Stimulated activated CD4-positive, alpha-beta T cell treated with anti-CD3 and anti-CD28 coated beads, Interleukin-1b, Interleukin-23, amount 100 ng/mL, for 4 hours (primary cell): ENCODE data around the gene KPNA2.
"Not testable (repeated sequence)": the region's sequence is repeated elsewhere in the genome, so short reads cannot be mapped to it uniquely, and the experiment has no call there.

Source experiments
- DNase-seq, 2 donors: peaks; one replicate each; pipeline ENCODE4 v3.0.0-alpha.2; 2020; ENCODE audit warnings: low read depth in 2 of 2

Gene KPNA2

DNA sequence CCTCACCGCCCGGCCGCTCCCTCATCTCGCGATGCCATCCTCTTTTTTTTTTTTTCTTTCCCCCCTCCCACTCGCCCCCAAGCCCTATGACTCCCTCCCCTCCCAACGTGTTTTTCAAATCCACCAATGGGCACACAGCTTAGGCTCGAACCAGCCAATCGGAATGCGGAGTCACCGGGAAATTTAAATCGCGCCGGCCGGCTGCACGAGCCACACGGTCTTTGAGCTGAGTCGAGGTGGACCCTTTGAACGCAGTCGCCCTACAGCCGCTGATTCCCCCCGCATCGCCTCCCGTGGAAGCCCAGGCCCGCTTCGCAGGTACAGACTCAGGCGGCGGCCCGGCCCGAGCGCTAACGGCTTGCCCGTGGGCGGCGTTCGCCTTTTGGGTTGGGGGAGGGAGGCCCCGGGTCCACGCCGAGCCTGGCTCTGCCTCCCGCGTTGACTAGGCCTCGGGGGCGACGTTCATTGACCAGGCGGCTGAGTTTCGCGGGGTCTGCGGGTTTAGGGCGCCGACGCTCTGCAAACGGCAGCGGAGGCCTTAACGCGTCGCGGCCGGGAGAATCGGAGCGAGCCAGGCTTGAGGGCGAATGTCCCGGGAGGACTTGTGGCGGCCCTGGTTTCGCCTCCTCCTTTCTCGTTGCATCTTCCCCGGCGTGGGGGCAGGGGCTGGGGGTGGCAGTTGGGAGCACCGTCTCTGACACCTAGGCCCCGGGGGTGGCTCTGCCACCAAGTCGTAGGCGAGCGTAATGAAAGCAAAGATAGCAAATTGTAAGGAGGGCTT lies at the start of gene KPNA2:
Gene KPNA2, plus strand, starts transcription at position 213 of the 781 bp plus-strand sequence. CDS start 1,398 bp downstream, outside the sequence.
- DNase-seq = peak; percentile 78 to 86

DNA sequence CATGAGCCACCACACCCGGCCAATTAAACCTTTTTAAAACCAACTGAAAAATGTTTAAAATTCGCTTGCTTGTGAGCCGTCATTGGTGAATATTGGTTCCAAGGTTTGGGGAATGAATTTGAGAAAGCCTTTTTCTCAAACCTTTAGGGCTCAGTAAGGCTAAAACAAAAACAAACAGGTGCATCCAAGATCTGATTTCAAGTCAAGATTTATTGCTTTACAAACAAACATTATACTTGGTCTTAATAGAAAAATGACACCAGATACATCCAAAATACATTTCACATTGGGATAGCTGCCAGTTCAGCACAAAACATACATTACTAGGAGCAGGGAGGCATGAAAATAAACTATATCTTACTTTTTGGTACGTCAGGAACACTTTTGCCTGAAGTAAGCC lies 44.6 kb upstream of the KPNA2 start:
- DNase-seq = no peak

DNA sequence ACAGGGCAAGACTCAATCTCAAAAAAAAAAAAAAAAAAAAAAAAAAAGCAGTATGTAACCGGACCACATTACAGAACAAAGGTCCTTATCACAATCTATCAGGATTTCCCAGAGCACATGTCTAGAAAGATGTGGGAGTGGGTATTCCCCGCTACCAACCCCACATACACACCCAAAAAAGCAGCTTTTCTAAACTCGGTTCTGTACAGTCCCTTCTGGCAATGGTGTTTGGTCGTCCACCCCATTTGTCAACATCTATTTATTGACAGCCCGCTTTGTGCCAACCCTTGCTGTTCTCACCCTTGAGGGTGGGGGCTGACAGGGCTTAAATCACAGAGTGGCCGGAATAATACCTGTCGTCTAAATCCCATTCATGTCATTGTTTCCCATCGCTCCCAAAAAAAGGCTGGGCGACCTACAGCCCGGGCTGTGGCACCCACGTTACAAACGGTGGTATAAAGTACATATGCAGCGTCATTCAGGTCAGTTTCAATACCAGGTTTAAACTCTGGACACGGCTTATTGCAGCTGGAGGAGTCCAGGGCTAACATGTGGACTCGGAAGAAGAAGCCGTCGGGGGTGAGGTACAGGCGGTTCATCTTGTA lies 42.9 kb upstream of the KPNA2 start:
- DNase-seq = peak in 1 of 2 donors; percentile 12

DNA sequence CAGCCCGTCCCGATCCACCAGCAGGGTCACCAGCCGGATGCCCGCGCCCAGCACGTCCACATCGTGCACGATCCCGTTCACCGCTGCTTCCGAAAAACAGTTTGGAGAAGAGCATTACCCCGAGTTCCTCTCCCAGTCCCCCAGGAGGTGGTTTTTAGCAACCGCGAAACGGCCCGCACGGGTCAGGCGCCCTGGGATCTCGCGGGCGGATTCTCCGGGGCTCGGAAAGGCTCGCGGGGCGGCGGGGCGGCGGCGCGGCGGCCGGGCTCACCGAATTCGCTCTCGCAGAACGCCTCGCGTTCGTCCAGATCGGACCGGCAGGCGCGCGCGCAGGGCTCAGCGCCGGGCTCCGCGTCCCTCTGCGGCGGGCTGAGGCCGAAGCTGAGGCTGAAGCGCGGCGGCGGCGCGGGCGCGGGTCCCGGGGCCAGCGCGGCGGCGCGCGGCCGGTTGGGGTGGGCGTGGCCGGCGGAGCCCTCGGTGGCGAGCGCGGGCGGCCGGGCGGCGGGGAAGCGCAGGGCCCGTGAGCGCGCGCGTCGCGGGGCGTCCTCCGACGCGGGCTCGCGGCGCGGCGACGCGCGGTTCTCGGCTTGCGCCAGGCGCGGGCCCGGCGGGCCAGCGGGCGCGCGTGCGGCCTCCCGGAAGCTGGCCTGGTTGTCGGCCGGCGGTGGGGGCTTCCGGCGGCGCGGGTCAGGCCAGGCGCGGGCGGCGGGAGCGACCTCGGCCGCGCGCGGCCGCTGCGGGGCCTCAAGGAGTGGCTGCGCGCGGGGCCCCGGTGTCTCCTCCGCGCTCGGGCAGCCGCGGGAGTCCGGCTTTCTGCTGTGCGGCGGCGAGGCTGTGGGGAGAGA lies 42.2 kb upstream of the KPNA2 start:
- peak; percentile 53 to 73 for DNase-seq

DNA sequence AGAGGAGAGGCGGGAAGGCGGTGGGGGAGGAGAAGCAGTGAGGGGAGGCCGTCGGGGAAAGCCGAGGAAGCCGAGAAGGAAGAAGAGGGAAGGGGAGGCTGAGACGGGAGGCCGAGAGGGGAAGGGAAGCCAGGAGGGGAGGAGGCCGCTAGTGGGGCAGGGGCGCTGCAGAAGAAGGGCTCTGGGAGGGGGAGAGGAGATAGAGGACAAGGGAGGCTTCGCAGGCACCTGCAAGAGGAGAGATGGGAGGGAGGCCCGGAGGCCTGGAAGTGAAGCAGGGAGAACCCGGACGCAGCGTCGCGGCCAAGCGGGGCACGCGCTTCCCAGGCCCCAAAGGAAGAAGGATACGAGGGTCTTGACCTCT lies 41.6 kb upstream of the KPNA2 start:
- no peak for DNase-seq

DNA sequence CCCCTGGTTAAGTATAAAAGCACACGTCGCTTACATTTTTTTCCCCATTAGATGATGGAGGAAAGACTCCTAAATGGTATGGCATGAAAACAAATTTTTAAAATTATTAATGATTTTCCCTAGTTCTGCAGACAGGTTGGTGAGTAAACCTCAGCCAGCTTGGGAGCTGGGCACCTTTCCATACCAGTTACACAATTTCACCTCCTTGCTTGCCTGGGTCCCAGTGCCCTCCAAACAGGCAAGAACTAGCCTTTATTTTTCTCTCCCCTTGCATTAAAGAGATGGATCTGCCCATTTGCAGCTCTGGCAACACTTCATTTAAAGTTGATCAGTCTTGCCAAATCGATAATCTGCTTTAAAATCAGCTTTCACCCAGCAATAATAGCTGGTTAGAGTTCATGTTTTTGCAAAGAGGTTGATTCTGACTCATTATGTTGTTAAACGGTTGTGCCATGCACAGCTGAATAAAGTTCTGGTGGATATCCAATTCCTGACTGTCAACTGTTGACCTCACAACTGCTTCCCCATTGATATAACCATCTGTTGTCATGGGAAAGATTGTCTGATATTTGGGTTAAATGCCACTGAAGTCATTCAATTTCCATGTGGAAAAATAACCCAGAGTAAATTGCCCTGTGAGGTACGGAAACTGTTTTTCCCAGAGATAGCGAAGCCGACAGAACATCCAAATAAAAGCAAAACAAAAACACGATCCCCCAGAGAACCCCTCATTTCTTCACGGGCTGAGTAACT lies 40.5 kb upstream of the KPNA2 start:
- DNase-seq = no peak

DNA sequence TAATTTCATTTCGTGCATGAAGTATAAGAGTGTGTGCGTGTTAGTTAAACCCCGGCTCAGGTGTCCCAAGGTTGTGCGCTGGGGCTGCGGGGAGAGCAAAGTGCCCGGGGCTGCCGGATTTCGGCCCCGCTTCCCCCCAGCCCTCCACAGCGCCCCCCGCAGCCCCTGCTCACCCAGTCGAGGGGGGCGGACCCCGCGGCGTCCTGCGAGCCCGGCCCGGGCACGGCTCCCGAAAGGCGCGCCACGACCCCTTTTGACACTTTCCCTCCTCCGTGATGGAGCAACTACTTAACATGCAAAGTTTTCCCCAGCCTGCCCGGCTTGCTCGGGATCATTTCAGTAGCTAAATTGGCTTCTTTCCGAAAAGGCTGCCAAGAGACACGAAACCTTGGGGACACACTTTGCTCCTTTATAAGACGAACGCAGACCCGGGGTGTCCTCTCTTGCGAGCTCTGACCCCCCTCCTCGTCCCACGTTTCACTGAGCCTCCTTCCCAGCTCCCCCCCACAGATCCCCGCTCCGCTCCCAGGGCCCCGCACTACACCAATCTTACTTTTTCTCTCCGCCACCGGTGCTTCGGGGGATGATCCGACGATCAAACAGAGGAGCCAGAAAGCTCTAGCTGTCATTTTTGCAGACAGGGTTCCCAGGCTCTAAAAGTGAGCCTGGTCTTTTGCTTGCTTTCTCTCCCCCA lies 39.8 kb upstream of the KPNA2 start:
- DNase-seq = no peak

DNA sequence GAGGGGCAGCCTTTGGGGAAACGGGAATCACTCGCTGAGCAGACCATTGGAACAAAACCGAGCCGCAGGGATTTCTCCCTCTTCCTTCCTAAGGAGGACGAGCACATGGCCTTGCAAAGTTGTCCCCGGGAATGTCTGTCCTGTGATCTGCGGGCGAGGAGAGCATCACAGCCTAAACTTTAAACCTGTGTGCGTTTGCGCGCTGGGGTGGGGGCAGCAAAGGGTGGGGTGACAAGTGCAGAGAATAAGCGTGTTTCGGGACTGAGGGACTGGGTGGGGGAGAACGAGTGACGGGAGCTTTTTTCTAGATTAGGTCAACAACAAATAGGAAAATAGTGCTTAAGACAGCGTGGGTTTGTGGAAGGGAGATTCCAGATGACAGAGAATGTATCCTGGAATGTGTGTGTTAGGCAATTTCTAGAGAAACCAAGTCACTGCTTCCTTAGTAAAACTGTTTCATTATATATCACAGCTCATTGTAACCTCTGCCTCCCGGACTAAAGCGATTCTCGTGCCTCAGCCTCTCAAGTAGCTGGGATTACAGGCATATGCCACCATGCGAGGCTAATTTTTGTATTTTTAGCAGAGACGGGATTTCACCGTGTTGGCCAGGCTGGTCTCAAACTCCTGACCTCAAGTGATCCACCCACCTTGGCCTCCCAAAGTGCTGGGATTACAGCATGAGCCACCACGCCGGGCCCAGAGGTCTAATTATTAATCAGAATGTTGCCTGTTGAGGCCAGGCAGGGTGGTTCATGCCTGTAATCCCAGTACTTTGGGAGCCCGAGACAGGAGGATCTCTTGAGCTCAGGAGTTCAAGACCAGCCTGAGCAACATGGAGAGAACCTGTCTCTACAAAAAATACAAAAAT lies 39.0 kb upstream of the KPNA2 start, which contains the start of gene C17orf58:
Gene C17orf58, minus strand, starts transcription at position 169 of the 871 bp plus-strand sequence. CDS start 271 bp downstream, outside the sequence.
- DNase-seq = not testable (repeated sequence)

DNA sequence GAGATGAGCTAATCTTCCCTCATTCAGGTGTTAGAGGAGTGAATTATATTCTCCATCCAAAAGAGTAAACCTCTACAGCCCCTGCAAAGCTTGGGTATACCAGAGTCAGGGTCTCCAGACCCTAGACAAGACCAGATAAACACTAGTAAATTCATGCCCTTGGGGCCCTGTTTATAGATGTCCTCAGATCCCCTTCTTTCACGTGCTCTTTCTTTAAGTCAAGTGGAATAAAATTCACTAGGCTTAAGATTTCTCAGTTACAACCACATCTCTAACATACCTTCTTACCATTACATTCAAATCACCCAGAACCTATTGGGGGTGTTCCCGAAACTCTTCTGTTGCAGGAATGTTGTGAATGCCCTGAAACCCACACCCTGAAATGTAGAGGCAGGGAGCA lies 37.1 kb upstream of the KPNA2 start:
- no peak for DNase-seq

DNA sequence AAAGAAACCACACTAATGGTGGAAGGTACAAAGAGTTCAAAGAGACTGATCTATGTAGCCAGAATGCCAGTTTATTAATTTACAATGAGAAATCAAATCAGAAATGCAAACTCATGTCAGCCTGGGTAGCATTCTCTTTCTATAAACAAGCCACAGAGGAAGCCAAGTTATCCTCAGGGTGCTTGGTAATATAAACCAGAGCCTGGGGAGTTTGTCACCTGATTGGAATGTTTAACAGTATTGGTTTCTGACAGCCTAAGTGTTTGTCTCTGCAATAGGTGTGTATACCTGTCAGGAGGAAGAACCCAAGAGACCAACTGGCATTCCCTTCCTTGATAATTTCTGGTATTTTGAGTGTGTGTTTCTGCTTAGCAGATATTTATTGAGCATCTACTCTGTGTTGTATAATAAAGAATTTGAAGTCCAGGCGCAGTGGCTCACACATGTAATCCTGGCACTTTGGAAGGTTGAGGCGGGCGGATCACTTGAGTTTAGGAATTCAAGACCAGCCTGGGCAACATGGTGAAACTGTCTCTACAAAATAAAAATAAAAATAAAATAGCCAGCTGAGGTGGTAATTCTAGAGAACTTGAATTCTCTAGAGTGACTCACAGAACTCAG lies 36.1 kb upstream of the KPNA2 start:
- no peak for DNase-seq

DNA sequence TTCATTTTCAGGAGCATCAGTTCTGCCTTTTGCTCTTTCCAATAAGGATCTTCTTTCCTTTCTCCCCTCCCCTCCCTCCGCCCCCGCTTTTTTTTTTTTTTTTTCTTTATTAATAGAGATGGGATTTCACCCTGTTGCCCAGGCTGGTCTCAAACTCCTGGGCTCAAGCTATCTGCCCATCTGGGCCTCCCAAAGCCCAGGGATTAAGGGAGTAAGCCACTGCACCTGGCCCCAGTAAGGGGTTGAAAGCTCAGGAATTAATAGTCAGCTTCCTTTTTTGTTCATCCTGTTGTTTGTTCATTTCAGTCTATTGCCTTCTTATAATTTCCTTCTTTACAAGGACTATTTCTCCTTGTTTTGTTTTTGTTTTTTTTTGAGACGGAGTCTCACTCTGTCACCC lies 31.3 kb upstream of the KPNA2 start:
- DNase-seq = no peak

DNA sequence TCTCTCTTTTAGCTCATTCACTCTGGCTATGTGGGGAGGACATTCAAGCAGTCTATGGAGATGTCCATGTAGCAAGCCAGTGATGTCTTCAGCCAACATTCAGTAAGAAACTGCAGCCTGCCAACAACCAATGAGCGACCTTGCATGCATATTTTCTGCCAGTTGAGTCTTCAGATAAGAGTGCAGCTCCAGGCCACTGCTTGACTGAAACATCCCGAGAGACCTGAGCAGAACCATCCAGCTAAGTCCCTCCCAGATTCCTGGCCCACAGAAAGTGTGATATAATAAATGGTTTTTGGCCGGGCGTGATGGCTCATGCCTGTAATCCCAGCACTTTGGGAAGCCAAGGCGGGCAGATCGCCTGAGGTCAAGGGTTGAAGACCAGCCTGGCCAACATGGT lies 28.7 kb upstream of the KPNA2 start:
- no peak for DNase-seq

DNA sequence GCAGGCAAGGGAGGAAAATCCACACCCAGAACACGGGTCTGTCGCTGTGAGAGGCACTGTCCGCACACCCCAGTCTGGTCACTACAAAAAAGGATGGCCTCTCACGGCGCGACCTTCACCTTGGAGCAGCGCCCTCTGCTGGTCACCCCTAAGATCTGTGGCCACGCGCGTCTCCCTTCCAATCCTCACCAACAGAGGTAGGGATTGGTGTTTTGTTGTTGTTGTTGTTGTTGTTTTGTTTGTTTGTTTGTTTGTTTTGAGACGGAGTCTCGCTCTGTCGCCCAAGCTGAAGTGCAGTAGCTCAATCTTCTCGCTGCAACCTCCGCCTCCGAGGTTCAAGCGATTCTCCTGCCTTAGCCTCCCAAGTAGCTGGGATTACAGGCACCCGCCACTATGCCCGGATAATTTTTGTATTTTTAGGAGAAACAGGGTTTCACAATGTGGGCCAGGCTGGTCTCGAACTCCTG lies 24.3 kb upstream of the KPNA2 start:
- peak; percentile 46 to 60 for DNase-seq

DNA sequence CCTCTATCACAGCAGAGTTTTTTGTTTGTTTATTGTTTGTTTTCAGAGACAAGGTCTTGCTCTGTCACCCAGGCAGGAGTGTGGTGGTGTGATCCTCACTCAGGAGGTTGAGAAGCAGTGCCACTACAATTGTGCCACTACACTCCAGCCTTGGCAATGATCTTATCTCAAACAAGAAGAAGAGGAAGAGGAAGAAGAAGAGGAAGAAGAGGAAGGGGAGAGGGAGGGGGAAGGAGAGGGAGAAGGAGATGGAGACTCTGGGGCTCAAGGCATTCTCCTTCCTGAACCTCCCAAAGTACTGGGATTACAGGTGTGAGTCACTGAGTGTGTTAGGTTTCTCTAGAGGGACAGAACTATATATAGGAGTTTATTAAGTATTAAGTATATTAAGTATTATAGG lies 22.1 kb upstream of the KPNA2 start:
- no peak for DNase-seq

DNA sequence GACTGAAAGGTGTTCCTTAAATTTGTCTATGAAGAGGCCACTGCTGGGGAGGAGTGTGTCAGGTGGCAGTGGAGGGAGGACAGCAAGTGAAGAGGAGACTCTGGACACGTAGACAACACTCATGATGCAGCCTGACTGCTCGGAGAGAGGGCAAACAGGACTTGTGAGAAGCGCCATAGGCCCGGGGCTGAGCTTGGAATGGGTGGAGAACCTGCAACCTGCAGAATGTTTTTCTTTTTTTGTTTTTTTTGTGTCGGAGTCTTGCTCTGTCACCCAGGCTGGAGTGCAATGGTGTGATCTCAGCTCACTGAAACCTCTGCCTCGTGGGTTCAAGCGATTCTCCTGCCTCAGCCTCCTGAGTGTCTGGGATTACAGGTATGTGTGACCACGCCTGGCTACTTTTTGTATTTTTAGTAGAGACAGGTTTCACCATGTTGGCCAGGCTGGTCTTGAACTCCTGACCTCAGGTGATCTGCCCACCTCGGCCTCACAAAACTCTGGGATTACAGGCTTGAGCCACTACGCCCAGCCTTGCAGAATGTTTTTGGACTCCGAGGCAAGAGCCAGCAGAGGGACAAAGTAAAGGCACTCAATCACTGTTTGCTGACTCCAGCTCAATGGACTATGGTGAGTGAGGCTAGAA lies 20.3 kb upstream of the KPNA2 start:
- DNase-seq = no peak

DNA sequence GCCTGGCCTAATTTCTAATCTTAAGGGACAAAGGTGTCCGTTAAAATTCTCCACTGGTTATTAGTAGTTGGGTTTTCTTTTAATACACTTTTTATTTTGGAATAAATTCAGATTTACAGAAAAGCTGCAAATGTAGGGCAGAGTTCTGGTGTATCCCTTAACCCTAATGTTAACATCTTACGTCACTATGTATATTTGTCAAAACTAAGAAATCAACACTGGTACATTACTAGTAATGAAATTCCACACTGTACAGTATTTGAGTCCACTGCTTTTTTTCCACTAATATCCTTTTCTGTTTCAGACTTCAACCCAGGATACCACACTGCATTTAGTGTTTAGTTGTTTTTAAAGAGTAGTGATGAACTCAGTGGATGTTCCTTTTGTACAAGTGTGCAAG lies 18.7 kb upstream of the KPNA2 start:
- DNase-seq = no peak

DNA sequence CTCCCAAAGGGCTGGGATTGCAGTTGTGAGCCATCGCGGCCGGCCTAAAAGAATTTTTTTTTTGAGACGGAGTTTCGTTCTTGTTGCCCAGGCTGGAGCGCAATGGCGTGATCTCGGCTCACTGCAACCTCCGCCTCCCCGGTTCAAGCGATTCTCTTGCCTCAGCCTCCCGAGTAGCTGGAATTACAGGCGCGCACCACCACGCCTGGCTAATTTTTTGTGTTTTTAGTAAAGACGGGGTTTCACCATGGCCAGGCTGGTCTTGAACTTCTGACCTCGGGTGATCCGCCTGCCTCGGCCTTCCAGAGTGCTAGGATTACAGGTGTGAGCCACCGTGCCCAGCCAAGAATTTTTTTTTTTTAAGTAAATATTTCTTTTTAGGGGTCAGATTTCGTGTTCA lies 17.0 kb upstream of the KPNA2 start:
- not testable (repeated sequence) for DNase-seq

DNA sequence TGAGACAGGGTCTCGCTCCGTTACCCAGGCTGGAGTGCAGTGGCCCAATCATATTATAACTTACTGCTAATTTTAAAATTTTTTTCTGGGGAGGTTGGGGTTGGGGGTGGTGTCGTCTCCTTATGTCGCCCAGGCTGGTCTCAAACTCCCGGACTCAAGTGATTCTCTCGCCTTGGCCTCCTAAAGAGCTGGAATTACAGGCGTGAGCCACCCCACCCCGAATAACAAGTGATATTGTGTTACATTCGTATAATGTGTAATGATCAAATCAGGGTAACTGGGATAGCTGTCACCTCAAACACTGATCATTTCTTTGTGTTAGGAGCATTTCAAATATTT lies 16.2 kb upstream of the KPNA2 start:
- no peak for DNase-seq
